ENCODE measurements around the gene ARHGAP1.

Gene ARHGAP1

DNA sequence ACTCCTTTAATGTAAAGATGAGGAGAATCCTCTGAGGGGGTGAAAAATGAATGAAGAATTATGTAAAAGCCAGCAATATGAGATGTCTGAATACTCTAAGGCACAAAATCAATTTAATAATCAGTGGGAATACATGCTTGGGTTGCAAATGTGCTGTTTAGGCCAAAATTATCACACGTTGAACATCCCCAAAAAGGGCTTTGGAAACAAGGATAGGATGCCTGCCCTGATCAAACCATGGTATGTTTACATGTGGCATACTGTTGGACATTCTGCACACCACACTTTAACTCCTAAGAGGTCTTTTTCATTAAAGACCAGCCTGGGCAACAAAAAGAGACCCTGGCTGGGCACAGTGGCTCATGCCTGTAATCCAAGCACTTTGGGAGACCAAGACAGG lies 44.9 kb upstream of the ARHGAP1 start:
- TF ChIP-seq CREB1 (IDR thresholded peaks at IDR 0.05; ENCODE audit: low read depth) (no peak), ZBTB7A (IDR thresholded peaks at IDR 0.05; ENCODE audit: low read depth) (no peak), TCF12 (IDR thresholded peaks at IDR 0.05; ENCODE audit: low read depth) (no peak), CEBPB (IDR thresholded peaks at IDR 0.05) (no peak)
- TF ChIP-seq, protein P1, sequence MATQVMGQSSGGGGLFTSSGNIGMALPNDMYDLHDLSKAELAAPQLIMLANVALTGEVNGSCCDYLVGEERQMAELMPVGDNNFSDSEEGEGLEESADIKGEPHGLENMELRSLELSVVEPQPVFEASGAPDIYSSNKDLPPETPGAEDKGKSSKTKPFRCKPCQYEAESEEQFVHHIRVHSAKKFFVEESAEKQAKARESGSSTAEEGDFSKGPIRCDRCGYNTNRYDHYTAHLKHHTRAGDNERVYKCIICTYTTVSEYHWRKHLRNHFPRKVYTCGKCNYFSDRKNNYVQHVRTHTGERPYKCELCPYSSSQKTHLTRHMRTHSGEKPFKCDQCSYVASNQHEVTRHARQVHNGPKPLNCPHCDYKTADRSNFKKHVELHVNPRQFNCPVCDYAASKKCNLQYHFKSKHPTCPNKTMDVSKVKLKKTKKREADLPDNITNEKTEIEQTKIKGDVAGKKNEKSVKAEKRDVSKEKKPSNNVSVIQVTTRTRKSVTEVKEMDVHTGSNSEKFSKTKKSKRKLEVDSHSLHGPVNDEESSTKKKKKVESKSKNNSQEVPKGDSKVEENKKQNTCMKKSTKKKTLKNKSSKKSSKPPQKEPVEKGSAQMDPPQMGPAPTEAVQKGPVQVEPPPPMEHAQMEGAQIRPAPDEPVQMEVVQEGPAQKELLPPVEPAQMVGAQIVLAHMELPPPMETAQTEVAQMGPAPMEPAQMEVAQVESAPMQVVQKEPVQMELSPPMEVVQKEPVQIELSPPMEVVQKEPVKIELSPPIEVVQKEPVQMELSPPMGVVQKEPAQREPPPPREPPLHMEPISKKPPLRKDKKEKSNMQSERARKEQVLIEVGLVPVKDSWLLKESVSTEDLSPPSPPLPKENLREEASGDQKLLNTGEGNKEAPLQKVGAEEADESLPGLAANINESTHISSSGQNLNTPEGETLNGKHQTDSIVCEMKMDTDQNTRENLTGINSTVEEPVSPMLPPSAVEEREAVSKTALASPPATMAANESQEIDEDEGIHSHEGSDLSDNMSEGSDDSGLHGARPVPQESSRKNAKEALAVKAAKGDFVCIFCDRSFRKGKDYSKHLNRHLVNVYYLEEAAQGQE (IDR thresholded peaks at IDR 0.05; ENCODE audit: low read depth), result no peak
- TF ChIP-seq, protein P2, sequence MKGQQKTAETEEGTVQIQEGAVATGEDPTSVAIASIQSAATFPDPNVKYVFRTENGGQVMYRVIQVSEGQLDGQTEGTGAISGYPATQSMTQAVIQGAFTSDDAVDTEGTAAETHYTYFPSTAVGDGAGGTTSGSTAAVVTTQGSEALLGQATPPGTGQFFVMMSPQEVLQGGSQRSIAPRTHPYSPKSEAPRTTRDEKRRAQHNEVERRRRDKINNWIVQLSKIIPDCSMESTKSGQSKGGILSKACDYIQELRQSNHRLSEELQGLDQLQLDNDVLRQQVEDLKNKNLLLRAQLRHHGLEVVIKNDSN (IDR thresholded peaks at IDR 0.05), result no peak

DNA sequence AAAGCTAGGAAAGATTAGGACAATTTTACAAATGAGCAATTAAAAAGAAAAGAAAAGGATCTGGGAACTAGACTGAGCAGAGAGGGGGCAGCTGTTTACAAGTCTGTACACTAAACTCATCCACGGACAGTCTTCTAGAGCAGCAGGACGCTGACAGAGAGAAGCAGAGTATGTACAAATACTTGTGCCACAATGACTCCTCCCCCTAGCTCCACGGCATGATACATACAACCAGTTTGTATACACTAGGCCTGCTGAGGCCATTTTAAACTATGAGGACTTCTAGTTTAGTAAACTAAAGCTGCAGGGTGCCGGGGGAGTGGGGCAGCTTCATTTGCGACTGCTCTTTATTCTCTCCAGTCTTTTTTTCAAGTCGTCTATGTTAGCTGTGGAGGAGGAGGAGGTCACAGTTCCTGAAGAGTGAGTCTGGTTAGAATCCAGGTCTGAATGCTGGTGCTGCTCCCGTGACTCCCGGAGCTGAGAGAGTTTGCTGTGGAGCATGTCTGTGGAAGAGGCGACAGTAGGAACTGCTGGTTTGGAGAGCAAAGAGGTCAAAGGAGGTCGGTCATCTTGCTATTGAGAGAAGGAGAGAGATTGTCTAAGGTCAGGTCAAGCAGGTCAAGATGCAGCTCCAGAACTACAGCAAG lies 43.4 kb upstream of the ARHGAP1 start:
- TF ChIP-seq TAF1 (IDR thresholded peaks at IDR 0.05; ENCODE audit: low read depth) (no peak), TCF12 (IDR thresholded peaks at IDR 0.05; ENCODE audit: low read depth) (no peak), FOXM1 (IDR thresholded peaks at IDR 0.05; ENCODE audit: borderline replicate concordance, low read depth) (no peak), CEBPB (IDR thresholded peaks at IDR 0.05) (no peak), CREB1 (IDR thresholded peaks at IDR 0.05; ENCODE audit: low read depth) (no peak), ZBTB7A (IDR thresholded peaks at IDR 0.05; ENCODE audit: low read depth) (no peak), EGR1 (IDR thresholded peaks at IDR 0.05) (no peak), NFIC (IDR thresholded peaks at IDR 0.05) (no peak), EP300 (IDR thresholded peaks at IDR 0.05; ENCODE audit: borderline replicate concordance) (no peak), YY1 (IDR thresholded peaks at IDR 0.05; ENCODE audit: low read depth) (no peak), RAD21 (IDR thresholded peaks at IDR 0.05; ENCODE audit: low read depth) (no peak), TEAD4 (IDR thresholded peaks at IDR 0.05) (no peak)
- TF ChIP-seq, protein P2 (IDR thresholded peaks at IDR 0.05), result no peak
- TF ChIP-seq, protein P1 (IDR thresholded peaks at IDR 0.05; ENCODE audit: low read depth), result no peak
- TF ChIP-seq, protein P3, sequence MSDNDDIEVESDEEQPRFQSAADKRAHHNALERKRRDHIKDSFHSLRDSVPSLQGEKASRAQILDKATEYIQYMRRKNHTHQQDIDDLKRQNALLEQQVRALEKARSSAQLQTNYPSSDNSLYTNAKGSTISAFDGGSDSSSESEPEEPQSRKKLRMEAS (IDR thresholded peaks at IDR 0.05), result no peak

DNA sequence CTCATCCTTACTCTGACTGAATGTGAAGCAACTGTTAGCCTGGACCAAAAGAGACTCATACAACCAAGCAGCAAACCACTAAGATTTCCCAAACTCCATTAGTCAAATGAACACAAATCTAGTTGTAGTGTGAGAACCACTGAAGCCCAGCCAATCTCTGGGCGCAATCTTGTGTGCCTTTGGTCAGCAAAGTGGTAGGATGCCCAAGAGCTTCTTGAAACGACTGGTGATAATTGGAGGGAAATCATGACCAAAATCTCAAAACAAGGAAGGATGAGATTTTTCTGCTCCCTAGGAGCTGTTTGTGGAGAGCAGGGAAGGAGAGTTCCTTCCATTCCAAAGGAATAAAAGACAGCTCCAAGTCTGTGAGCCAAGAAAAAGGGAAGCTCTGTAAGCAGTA lies 42.6 kb upstream of the ARHGAP1 start:
- TF ChIP-seq FOXM1 (IDR thresholded peaks at IDR 0.05; ENCODE audit: borderline replicate concordance, low read depth) (no peak), EGR1 (IDR thresholded peaks at IDR 0.05) (no peak)
- TF ChIP-seq, protein P3 (IDR thresholded peaks at IDR 0.05), result no peak

DNA sequence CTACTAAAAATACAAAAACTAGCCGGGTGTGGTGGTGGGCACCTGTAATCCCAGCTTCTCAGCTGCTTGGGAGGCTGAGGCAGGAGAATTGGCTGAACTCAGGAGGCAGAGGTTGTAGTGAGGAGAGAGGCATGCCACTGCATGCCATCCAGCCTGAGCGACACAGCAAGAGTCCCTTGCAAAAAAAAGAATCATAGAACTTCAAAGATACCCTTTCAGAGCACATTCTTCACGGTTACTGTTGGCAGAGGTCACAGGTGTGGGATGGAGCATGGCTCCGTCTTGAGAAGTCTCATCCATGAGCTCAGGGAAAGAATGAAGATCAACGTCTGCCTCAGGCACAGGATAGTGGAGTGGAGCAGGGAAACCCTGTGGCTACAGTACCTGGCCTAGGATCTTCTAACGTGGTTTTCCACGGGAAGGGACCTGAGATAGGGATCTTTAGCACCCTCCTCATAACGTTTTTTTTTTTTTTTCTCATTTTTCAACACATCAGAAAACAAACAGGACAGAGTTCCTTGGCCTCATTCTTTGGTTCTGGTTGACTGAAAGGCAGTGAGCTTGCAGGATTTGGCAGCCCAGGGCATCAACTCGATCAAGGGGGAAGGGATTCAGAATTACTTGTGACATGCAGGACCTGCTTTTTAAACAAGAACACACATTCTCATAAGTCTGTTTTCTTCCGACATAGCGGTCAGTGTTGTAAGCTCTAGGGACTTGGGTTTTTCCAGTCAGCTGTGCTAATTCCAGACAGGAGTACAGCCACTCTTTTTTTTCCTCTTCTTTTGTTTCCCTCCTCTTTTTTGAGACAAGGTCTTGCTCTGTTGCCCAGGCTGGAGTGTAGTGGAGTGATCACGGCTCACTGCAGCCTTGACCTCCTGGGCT lies 41.4 kb upstream of the ARHGAP1 start:
- TF ChIP-seq ZBTB7A (IDR thresholded peaks at IDR 0.05; ENCODE audit: low read depth), result no peak

DNA sequence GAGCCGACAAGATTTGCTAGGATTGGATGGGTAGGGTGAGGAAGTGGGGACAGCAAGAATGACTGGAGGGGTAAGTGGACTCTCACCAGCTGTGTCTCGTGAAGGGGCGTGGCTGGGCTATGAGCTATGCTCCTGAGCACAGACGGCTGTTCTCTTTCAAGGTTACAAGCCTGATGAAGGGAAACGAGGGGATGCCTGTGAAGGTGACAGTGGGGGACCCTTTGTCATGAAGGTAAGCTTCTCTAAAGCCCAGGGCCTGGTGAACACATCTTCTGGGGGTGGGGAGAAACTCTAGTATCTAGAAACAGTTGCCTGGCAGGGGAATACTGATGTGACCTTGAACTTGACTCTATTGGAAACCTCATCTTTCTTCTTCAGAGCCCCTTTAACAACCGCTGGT lies 38.5 kb upstream of the ARHGAP1 start:
- TF ChIP-seq, protein P1 (IDR thresholded peaks at IDR 0.05; ENCODE audit: low read depth), result no peak
- TF ChIP-seq TCF12 (IDR thresholded peaks at IDR 0.05; ENCODE audit: low read depth), result no peak
- TF ChIP-seq, protein P2 (IDR thresholded peaks at IDR 0.05), result no peak
- TF ChIP-seq RAD21 (IDR thresholded peaks at IDR 0.05; ENCODE audit: low read depth), result no peak
- no peak for TF ChIP-seq EP300 (IDR thresholded peaks at IDR 0.05; ENCODE audit: borderline replicate concordance)
- TF ChIP-seq CEBPB (IDR thresholded peaks at IDR 0.05), result no peak
- no peak for TF ChIP-seq ZBTB7A (IDR thresholded peaks at IDR 0.05; ENCODE audit: low read depth)
- no peak for TF ChIP-seq CREB1 (IDR thresholded peaks at IDR 0.05; ENCODE audit: low read depth)
- no peak for TF ChIP-seq NFIC (IDR thresholded peaks at IDR 0.05)
- no peak for TF ChIP-seq TAF1 (IDR thresholded peaks at IDR 0.05; ENCODE audit: low read depth)
- no peak for TF ChIP-seq TEAD4 (IDR thresholded peaks at IDR 0.05)
- TF ChIP-seq EGR1 (IDR thresholded peaks at IDR 0.05), result no peak
- no peak for TF ChIP-seq FOXM1 (IDR thresholded peaks at IDR 0.05; ENCODE audit: borderline replicate concordance, low read depth)
- TF ChIP-seq YY1 (IDR thresholded peaks at IDR 0.05; ENCODE audit: low read depth), result no peak
- TF ChIP-seq, protein P3 (IDR thresholded peaks at IDR 0.05), result no peak
